Measurements from ENCODE around the gene CNST. TPM values are rescaled to one million over a fixed set of nuclear protein-coding genes. Genes with fewer than 3 reads are reported as not detected.
"Not testable (repeated sequence)": the region's sequence is repeated elsewhere in the genome, so short reads cannot be mapped to it uniquely, and the experiment has no call there.

The CNST gene
- total RNA-seq, 3 donors from 2014 or later = 32.1 to 33.5 (median 32.3) TPM

- no peaks in the 10 kb centered on the region for H3K4me1 Mint-ChIP-seq (ENCODE audit: low read depth)
- H3K9me3 Mint-ChIP-seq = no peaks in the 10 kb centered on the region
- H3K4me3 Mint-ChIP-seq = no peak overlapping the region
- peaks cover 12% of the 10 kb centered on the region for H3K36me3 Mint-ChIP-seq (ENCODE audit: insufficient read depth)
- ATAC-seq (no peak), DNase-seq (no peak)
- no peaks in the 10 kb centered on the region for H3K27me3 Mint-ChIP-seq (ENCODE audit: low read depth)
These were observed 28.4 kb upstream of the CNST start for GRCh38 chr1:246537887-246538286.

GRCh38 chr1:246540738-246541491 is 25.3 kb upstream of the CNST start:
- Mint-ChIP-seq H3K4me1 (ENCODE audit: low read depth) (no peaks in the 10 kb centered on the region), H3K9me3 (no peaks in the 10 kb centered on the region), H3K27me3 (ENCODE audit: low read depth) (no peaks in the 10 kb centered on the region), H3K36me3 (ENCODE audit: insufficient read depth) (peaks cover 20% of the 10 kb centered on the region), H3K4me3 (no peak overlapping the region)
- no peak for ATAC-seq
- DNase-seq = no peak

DNA sequence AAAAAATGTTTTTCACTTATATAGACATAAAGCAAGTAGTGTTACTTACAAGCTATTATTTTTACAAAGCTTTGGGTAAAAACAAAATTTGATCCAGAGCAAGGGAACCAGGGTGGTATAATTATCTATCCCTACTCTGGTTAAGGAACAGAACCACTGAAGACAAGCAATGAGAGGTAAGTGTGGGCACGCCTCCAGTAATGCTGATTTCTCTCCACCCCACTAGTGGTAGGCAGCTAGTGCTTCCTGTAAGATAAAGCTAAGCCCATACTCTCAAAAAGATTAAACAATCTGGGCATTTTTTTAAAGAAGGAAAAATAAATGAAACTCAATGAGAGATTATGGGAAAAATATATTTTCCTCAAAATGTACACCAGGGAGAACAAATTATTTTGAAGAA is 22.3 kb upstream of the CNST start:
- Mint-ChIP-seq H3K27me3 (ENCODE audit: low read depth) (no peaks in the 10 kb centered on the region), H3K36me3 (ENCODE audit: insufficient read depth) (peaks cover 23% of the 10 kb centered on the region), H3K9me3 (no peaks in the 10 kb centered on the region), H3K4me3 (no peak overlapping the region), H3K4me1 (ENCODE audit: low read depth) (no peaks in the 10 kb centered on the region)
- ATAC-seq (no peak), DNase-seq (no peak)

DNA sequence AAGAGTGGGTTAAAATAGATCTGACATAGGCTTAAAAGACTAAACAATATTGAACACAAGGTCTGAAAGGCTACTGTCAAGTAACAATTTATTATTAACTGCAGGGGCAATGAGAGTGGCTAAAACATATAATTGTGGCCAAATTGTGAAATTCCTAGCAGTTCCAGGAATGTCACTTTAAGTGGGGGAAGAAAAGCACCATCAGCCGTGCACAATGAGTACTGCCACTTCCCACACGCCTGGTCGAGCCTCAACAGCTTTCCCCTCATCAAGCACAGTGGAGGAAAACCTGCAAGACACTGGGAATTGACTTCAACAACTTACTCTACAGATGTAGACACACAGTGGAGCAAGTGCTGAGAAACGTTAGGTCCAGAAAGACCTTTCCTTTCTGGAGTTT is 16.6 kb upstream of the CNST start:
- DNase-seq = no peak
- H3K4me1 Mint-ChIP-seq (ENCODE audit: low read depth) = no peaks in the 10 kb centered on the region
- H3K27me3 Mint-ChIP-seq (ENCODE audit: low read depth) = no peaks in the 10 kb centered on the region

GRCh38 chr1:246550402-246550801 is 15.9 kb upstream of the CNST start:
- Mint-ChIP-seq H3K9me3 (no peaks in the 10 kb centered on the region), H3K4me3 (no peak overlapping the region), H3K36me3 (ENCODE audit: insufficient read depth) (peaks cover 34% of the 10 kb centered on the region), H3K27me3 (ENCODE audit: low read depth) (no peaks in the 10 kb centered on the region), H3K4me1 (ENCODE audit: low read depth) (no peaks in the 10 kb centered on the region)
- DNase-seq = no peak
- no peak for ATAC-seq

More for the DNA sequence above, 16.6 kb upstream of the CNST start:
- Mint-ChIP-seq H3K4me3 (no peak overlapping the region), H3K9me3 (no peaks in the 10 kb centered on the region), H3K36me3 (ENCODE audit: insufficient read depth) (peaks cover 28% of the 10 kb centered on the region)
- no peak for ATAC-seq

- Mint-ChIP-seq H3K4me1 (ENCODE audit: low read depth) (no peaks in the 10 kb centered on the region), H3K36me3 (ENCODE audit: insufficient read depth) (peaks cover 40% of the 10 kb centered on the region), H3K27me3 (ENCODE audit: low read depth) (no peaks in the 10 kb centered on the region)
These were observed 14.1 kb upstream of the CNST start for GRCh38 chr1:246552110-246552509.

GRCh38 chr1:246554201-246554600 is 12.1 kb upstream of the CNST start:
- DNase-seq (no peak), ATAC-seq (no peak)
- no peak overlapping the region for H3K4me3 Mint-ChIP-seq
- H3K27me3 Mint-ChIP-seq (ENCODE audit: low read depth) = no peaks in the 10 kb centered on the region
- H3K9me3 Mint-ChIP-seq = no peaks in the 10 kb centered on the region
- H3K4me1 Mint-ChIP-seq (ENCODE audit: low read depth) = peaks cover 2% of the 10 kb centered on the region
- peaks cover 42% of the 10 kb centered on the region for H3K36me3 Mint-ChIP-seq (ENCODE audit: insufficient read depth)

More at GRCh38 chr1:246552110-246552509, 14.1 kb upstream of the CNST start:
- Mint-ChIP-seq H3K9me3 (no peaks in the 10 kb centered on the region), H3K4me3 (no peak overlapping the region)
- DNase-seq = no peak
- no peak for ATAC-seq

- Mint-ChIP-seq H3K27me3 (ENCODE audit: low read depth) (no peaks in the 10 kb centered on the region), H3K4me3 (no peak overlapping the region), H3K4me1 (ENCODE audit: low read depth) (peaks cover 9% of the 10 kb centered on the region), H3K36me3 (ENCODE audit: insufficient read depth) (peaks cover 34% of the 10 kb centered on the region), H3K9me3 (no peaks in the 10 kb centered on the region)
- DNase-seq = no peak
- no peak for ATAC-seq
These were observed 8.2 kb upstream of the CNST start for GRCh38 chr1:246558041-246558440.

DNA sequence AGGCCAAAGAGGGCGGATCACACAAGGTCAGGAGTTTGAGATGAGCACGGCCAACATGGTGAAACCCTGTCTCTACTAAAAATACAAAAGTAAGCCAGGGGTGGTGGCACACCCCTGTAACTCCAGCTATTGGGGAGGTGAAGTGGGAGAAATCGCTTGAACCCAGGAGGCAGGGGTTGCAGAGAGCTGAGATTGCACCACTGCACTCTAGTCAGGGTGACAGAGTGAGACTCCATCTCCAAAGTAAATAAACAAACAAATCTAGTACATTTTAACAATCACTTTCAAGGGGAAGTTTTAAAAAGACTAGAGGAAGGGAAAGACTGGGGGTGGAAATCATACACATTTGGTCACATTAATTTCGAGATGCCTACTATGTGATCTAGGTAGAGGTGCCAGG is 6.9 kb upstream of the CNST start:
- no peak overlapping the region for H3K4me3 Mint-ChIP-seq
- peaks cover 27% of the 10 kb centered on the region for H3K36me3 Mint-ChIP-seq (ENCODE audit: insufficient read depth)

GRCh38 chr1:246560833-246561232 is 5.4 kb upstream of the CNST start:
- peaks cover 18% of the 10 kb centered on the region for H3K36me3 Mint-ChIP-seq (ENCODE audit: insufficient read depth)
- not testable (repeated sequence) for DNase-seq

More for the DNA sequence above, 6.9 kb upstream of the CNST start:
- no peaks in the 10 kb centered on the region for H3K9me3 Mint-ChIP-seq
- ATAC-seq (no peak), DNase-seq (no peak)
- peaks cover 14% of the 10 kb centered on the region for H3K4me1 Mint-ChIP-seq (ENCODE audit: low read depth)
- no peaks in the 10 kb centered on the region for H3K27me3 Mint-ChIP-seq (ENCODE audit: low read depth)

DNA sequence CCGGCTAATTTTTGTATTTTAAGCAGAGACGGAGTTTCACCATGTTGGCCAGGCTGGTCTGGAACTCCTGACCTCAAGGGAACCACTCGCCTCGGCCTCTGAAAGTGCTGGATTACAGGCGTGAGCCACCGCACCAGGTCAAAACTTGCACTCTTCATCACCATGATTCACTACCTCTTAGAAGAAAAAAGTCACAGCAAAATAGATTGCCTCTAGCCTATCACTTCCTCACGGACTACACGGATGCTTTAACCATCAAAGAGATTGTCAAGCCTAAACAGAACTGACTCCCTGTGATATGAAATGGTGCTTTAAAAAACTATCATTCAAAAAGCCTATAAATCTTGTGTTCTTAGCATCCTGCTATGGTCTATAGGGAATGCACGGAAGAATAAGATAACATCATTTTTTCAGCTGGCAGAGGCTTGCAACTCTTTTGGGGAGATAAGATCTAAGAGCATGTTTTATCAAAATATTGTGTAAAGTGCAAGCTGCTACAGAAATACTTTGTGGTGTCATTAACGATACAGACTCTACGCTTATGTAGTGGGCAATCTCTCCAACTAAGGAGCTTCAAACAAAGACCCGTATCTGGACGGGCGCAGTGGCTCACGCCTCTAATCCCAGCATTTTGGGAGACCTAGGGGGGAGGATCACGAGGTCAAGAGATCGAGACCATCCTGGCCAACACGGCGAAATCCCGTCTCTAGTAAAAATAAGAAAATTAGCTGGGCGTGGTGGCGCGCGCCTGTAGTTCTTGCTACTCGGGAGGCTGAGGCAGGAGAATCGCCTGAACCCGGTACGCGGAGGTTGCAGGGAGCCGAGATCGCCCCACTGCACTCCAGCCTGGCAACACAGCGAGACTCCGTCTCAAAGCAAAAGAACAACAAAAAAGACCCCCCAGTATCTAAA is 1.2 kb upstream of the CNST start:
- peak overlapping the region; percentile 99 for H3K4me3 Mint-ChIP-seq
- peaks cover 42% of the 10 kb centered on the region for H3K4me1 Mint-ChIP-seq (ENCODE audit: low read depth)

More at GRCh38 chr1:246560833-246561232, 5.4 kb upstream of the CNST start:
- not testable (repeated sequence) for H3K9me3 Mint-ChIP-seq; H3K4me3 Mint-ChIP-seq; ATAC-seq; H3K27me3 Mint-ChIP-seq (ENCODE audit: low read depth)
- H3K4me1 Mint-ChIP-seq (ENCODE audit: low read depth) = peaks cover 23% of the 10 kb centered on the region

DNA sequence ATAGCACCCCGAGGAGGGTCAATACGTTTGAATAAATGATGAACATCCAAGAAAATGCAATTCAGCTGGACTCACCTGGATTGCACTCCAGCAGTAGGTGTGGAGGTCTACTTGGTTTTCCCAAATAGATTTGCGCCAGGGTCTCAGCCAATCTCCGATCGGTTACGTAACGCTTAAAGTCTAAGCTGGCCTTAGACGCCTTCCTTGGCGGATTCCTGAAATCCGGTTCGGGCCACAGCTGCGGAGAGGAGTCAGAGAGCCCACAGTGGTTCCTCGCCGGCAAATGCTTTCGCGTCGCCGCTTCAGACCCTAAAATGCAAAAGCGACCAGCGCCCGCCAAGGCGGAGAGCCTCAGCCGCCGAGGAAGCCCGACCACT is 517 bp upstream of the CNST start:
- Mint-ChIP-seq H3K9me3 (no peaks in the 10 kb centered on the region), H3K27me3 (ENCODE audit: low read depth) (no peaks in the 10 kb centered on the region), H3K4me3 (peak overlapping the region; percentile 99), H3K4me1 (ENCODE audit: low read depth) (peaks cover 45% of the 10 kb centered on the region), H3K36me3 (ENCODE audit: insufficient read depth) (peaks cover 4% of the 10 kb centered on the region)
- ATAC-seq (peak; percentile 2 to 3), DNase-seq (no peak)

More for the DNA sequence above, 1.2 kb upstream of the CNST start:
- no peak for DNase-seq
- Mint-ChIP-seq H3K9me3 (no peaks in the 10 kb centered on the region), H3K27me3 (ENCODE audit: low read depth) (no peaks in the 10 kb centered on the region), H3K36me3 (ENCODE audit: insufficient read depth) (peaks cover 7% of the 10 kb centered on the region)
- ATAC-seq = no peak

- DNase-seq (peak; percentile 37), ATAC-seq (peak; percentile 16)
- Mint-ChIP-seq H3K4me1 (ENCODE audit: low read depth) (peaks cover 54% of the 10 kb centered on the region), H3K36me3 (ENCODE audit: insufficient read depth) (peaks cover 4% of the 10 kb centered on the region), H3K9me3 (no peaks in the 10 kb centered on the region), H3K27me3 (ENCODE audit: low read depth) (no peaks in the 10 kb centered on the region), H3K4me3 (peak overlapping the region; percentile 99)
These were observed 773 bp downstream of the CNST start for GRCh38 chr1:246566813-246567645.

DNA sequence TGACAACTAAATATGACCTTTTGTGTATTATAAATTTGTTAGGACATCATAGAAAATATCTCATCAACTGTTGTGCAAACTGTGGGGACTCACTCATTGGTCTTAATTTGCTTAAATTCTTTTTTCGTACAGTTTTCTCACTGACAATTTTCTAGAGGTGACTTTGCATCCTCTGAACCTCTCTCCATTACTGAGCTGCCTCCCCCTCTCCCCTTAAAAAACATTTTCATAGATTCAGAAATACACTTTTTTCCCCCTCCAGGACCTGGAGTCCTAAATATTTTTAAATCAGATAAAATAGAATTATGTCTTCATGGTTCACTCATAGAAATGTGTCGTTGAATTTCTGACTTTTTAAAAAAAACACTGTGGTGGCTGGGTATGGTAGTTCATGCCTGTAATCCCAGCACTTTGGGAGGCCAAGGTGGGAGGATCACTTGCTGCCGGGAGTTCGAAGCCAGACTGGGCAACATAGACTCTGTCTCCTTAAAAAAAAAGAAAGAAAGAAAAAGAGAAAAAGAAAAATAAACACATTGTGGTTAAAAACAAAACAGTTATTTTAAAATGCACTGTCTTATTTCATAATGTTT is 1.5 kb downstream of the CNST start:
- no peak for DNase-seq
- no peaks in the 10 kb centered on the region for H3K9me3 Mint-ChIP-seq
- no peaks in the 10 kb centered on the region for H3K27me3 Mint-ChIP-seq (ENCODE audit: low read depth)
- H3K4me1 Mint-ChIP-seq (ENCODE audit: low read depth) = peaks cover 57% of the 10 kb centered on the region
- peaks cover 4% of the 10 kb centered on the region for H3K36me3 Mint-ChIP-seq (ENCODE audit: insufficient read depth)
- ATAC-seq = no peak
- peak overlapping the region; percentile 99 for H3K4me3 Mint-ChIP-seq
